Stimulated activated CD4-positive, alpha-beta T cell treated with anti-CD3 and anti-CD28 coated beads, Interleukin-15, amount 100 ng/mL, for 48 hours (primary cell): Measurements from ENCODE around the gene P2RY4.
"Not testable (repeated sequence)": the region's sequence is repeated elsewhere in the genome, so short reads cannot be mapped to it uniquely, and the experiment has no call there.

Experiments
- DNase-seq, 2 donors: peaks; one replicate each; pipeline ENCODE4 v3.0.0-alpha.2; 2020; ENCODE audit warnings: low read depth in 2 of 2

Gene P2RY4

GRCh38 chrX:70260104-70260503, at the start of gene P2RY4:
P2RY4 (minus strand) TSS chrX:70260204; CDS start chrX:70259624, 580 bp downstream.
- no peak for DNase-seq

- DNase-seq, result no peak
Observed at GRCh38 chrX:70301716-70302115, 41.7 kb upstream of the P2RY4 start.

GRCh38 chrX:70293621-70294020, 33.6 kb upstream of the P2RY4 start:
- DNase-seq, result no peak

- no peak for DNase-seq
Observed at GRCh38 chrX:70292788-70293187, 32.8 kb upstream of the P2RY4 start.

GRCh38 chrX:70289793-70290770, 30.1 kb upstream of the P2RY4 start, which contains the start of the genes KIF4A and PDZD11:
KIF4A (plus strand) TSS chrX:70290104; CDS start chrX:70290459, 355 bp downstream.
PDZD11 (minus strand) TSS chrX:70289927; CDS start chrX:70289341, 586 bp downstream.
- peak; percentile 61 to 67 for DNase-seq

GRCh38 chrX:70289168-70289792, 29.3 kb upstream of the P2RY4 start:
- DNase-seq, result no peak

GRCh38 chrX:70281951-70282350, 21.9 kb upstream of the P2RY4 start, which contains the start of gene RAB41:
RAB41 (plus strand) TSS chrX:70282172; CDS start chrX:70282218, 46 bp downstream.
- no peak for DNase-seq

GRCh38 chrX:70280573-70280972, 20.6 kb upstream of the P2RY4 start:
- no peak for DNase-seq

GRCh38 chrX:70279081-70279480, 19.1 kb upstream of the P2RY4 start:
- DNase-seq, result no peak

GRCh38 chrX:70274029-70274428, 14.0 kb upstream of the P2RY4 start:
- DNase-seq, result not testable (repeated sequence)

- DNase-seq, result no peak
Observed at GRCh38 chrX:70268034-70268433, 8.0 kb upstream of the P2RY4 start, which contains the start of gene ARR3. ARR3 (plus strand) TSS chrX:70268334; CDS start chrX:70269386, 1,052 bp downstream.

GRCh38 chrX:70264784-70265183, 4.8 kb upstream of the P2RY4 start:
- no peak for DNase-seq

GRCh38 chrX:70262952-70263567, 3.1 kb upstream of the P2RY4 start:
- peak; percentile 12 to 41 for DNase-seq

- no peak for DNase-seq
Observed at GRCh38 chrX:70257423-70258288, 2.3 kb downstream of the P2RY4 start.

- DNase-seq, result no peak
Observed at GRCh38 chrX:70255452-70255851, 4.6 kb downstream of the P2RY4 start.

- no peak for DNase-seq
Observed at GRCh38 chrX:70254909-70255308, 5.1 kb downstream of the P2RY4 start.

GRCh38 chrX:70254063-70254400, 6.0 kb downstream of the P2RY4 start:
- no peak for DNase-seq

GRCh38 chrX:70253377-70254062, 6.5 kb downstream of the P2RY4 start:
- no peak for DNase-seq

GRCh38 chrX:70252491-70252890, 7.5 kb downstream of the P2RY4 start:
- no peak for DNase-seq

GRCh38 chrX:70247252-70247651, 12.8 kb downstream of the P2RY4 start:
- DNase-seq, result no peak

- DNase-seq, result no peak
Observed at GRCh38 chrX:70244881-70245280, 15.1 kb downstream of the P2RY4 start.
